ENCODE measurements around the gene ADCY9.

ADCY9 gene

DNA sequence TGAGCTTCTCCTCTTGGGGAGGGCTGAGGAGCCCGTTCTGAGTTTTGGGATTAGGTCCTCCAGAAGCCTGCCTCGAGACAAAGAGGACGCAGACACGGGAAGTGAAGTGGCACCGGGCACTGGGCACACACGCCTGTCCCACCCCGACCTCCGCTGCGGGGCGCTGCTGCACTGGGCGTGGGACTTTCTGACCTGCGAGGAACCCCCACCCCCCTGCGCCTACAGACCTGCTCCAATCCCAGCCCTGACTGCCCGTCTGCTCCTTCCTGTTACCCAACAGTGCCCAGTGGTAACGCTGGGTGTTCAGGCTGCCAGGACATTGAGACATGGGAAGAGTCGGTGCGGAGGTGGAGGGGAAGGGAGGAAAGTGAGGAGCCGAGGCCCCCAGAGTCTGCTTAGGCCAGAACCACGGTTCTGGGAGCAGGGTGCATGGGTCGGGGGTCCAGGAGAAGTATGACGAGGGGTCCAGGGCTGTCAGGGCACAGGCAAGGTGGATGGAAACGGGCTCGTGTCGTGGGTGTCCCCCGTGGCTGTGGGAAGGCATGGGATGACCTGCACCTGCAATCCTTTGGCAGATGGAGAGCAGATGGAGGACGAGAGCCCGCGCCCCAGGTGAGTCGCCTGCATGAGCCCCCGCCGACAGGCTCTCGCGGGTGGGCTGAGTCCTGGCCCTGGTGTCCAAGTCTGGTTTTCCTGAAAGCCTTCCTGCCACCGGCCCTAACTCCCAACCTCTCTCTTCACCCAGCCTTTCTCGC, 123.8 kb downstream of the ADCY9 start:
- TF ChIP-seq, protein P1, sequence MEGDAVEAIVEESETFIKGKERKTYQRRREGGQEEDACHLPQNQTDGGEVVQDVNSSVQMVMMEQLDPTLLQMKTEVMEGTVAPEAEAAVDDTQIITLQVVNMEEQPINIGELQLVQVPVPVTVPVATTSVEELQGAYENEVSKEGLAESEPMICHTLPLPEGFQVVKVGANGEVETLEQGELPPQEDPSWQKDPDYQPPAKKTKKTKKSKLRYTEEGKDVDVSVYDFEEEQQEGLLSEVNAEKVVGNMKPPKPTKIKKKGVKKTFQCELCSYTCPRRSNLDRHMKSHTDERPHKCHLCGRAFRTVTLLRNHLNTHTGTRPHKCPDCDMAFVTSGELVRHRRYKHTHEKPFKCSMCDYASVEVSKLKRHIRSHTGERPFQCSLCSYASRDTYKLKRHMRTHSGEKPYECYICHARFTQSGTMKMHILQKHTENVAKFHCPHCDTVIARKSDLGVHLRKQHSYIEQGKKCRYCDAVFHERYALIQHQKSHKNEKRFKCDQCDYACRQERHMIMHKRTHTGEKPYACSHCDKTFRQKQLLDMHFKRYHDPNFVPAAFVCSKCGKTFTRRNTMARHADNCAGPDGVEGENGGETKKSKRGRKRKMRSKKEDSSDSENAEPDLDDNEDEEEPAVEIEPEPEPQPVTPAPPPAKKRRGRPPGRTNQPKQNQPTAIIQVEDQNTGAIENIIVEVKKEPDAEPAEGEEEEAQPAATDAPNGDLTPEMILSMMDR (IDR thresholded peaks at IDR 0.05; ENCODE audit: low read depth, low read length, missing control alignments), result no peak
- in situ Hi-C loops (cut with HindIII; ENCODE audit: low sequenced_read_pairs), result no loop called here
- no peak for DNase-seq (ENCODE audit: low read depth)
- no peak overlapping the region for H3K4me3 ChIP-seq (ENCODE audit: low read depth, low read length)

DNA sequence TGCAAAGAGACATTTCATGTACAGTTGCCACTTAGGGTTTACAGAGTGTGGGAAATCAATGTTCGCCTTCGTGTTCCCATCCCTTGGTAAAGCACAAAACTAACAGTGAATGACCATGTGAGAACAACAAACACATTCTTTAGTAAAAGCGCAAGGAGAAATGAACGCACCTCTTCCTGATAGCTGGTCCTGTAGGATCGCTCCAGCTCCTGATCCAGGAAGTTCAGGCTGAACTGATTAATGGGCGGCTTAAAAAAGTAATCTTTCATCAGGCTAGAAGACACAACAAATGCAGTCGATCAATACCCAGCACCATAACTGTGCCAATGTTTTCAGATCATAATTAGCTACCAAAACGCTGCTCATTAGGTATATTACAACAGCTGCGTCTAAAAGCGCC, 127.4 kb downstream of the ADCY9 start:
- no peak overlapping the region for H3K4me3 ChIP-seq (ENCODE audit: low read depth, low read length)
- TF ChIP-seq, protein P1 (IDR thresholded peaks at IDR 0.05; ENCODE audit: low read depth, low read length, missing control alignments), result no peak
- no peak for DNase-seq (ENCODE audit: low read depth)
- in situ Hi-C loops (cut with HindIII; ENCODE audit: low sequenced_read_pairs), result no loop called here

DNA sequence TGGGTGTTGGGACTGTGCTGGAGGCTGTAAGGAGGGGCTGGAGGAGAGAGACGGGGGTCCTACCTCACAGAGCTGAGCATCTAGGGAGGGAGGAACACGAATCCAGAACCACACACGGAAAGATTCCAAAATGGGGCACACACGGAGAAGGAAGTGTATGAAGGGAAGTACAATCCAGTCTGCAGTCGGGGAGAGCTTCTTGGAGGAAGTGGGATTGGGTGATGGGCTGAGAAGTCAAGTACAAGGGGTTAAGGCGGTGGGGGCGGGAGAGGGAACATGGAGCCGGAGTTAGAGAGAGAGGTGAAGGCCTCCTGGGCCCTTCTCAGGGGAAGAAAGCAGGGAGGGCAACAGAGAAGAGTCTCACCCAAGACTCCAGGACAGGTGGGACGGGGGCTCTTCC, 128.2 kb downstream of the ADCY9 start:
- TF ChIP-seq, protein P1 (IDR thresholded peaks at IDR 0.05; ENCODE audit: low read depth, low read length, missing control alignments), result no peak
- in situ Hi-C loops (cut with HindIII; ENCODE audit: low sequenced_read_pairs), result no loop called here
- DNase-seq (ENCODE audit: low read depth), result no peak

DNA sequence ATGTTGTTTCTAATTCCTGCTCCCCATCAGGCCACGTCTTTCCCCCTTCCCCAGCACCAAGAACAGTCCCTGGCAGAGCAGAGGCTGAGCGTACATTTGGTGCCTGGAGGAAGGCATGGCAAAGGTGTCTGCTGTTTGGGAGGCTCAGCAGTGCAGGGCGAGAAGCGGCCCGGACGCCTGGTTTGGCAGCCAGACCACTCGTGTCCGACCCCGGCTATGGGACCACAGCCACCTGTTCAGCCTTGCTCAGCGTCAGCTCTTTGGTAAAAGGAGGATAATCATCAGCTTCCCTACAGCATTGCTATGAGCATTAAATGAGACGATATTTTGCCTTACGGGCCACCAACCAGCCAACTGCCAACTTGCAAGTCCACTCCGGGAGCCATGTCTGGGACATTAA, 129.0 kb downstream of the ADCY9 start:
- in situ Hi-C loops (cut with HindIII; ENCODE audit: low sequenced_read_pairs), result no loop called here
- TF ChIP-seq, protein P1 (IDR thresholded peaks at IDR 0.05; ENCODE audit: low read depth, low read length, missing control alignments), result no peak
- H3K4me3 ChIP-seq (ENCODE audit: low read depth, low read length), result no peak overlapping the region
- no peak for DNase-seq (ENCODE audit: low read depth)

More for the DNA sequence above, 128.2 kb downstream of the ADCY9 start:
- H3K4me3 ChIP-seq (ENCODE audit: low read depth, low read length), result no peak overlapping the region

DNA sequence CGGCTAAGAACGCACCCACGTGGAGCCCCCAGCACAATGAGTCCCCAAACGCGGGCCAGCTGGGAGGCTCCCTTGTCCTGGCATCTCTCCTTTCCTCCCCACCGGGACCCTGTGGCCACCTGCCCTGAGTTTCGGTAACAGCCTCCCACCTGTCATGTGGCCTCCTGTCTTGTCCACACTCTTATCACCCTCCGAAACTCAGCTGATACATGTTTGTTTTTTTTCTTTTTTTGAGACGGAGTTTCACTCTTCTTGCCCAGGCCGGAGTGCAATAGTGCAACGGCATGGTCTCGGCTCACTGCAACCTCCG, 130.1 kb downstream of the ADCY9 start:
- H3K4me3 ChIP-seq (ENCODE audit: low read depth, low read length), result no peak overlapping the region
- in situ Hi-C loops (cut with HindIII; ENCODE audit: low sequenced_read_pairs), result no loop called here
- TF ChIP-seq, protein P1 (IDR thresholded peaks at IDR 0.05; ENCODE audit: low read depth, low read length, missing control alignments), result no peak
- no peak for DNase-seq (ENCODE audit: low read depth)

DNA sequence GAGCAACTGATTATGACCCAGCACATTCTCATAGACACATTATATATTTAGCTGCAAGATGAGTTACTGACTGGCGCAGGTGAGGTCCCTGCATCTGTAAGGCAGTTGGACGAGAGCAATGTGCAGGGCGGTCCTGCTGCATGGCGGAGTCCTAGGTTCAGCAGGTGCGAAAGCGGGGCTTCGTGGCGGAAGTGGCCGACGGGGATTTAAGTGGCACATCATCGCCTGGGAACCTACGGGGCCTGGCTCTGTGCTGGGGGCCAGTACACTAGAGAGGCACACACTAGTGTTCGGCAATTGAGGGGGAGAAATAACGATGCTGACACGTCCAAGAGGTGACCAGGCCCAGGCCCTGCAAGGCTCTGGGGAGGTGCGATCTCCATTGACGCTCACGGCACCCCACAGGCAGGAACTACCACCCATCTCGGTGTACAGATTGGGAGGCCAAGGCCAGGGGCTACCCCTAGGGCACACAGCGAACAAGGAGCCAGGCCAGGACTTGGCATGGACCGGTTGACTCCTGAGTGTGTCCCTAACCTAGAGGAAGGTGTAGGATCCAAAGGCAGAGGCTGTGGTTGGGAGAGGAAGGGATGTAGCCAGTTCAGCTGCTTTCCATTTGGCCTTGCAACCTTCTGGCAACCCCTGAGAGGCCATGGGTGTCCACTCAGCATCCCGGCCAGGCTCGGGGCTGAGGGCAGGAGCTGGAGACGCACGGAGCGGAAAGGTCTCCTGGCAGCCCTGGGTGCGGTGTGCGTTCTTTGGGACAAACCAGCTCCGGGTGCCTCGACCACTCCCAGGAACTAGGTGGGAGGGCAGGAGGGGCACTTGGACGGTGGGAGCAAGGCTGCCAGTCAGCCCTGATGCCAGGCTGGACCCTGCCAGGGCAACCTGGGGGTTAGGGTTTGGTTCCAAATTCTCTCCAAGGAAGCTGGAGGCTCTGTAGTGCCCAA, 131.9 kb downstream of the ADCY9 start:
- TF ChIP-seq, protein P1 (IDR thresholded peaks at IDR 0.05; ENCODE audit: low read depth, low read length, missing control alignments), result no peak
- in situ Hi-C loops (cut with HindIII; ENCODE audit: low sequenced_read_pairs), result no loop called here
- no peak for DNase-seq (ENCODE audit: low read depth)
- H3K4me3 ChIP-seq (ENCODE audit: low read depth, low read length), result no peak overlapping the region

Data from astrocyte of the cerebellum (primary cell).